GM12872 (cell line): ENCODE data around the gene FAM76B.

Experiments used
- TF ChIP-seq, protein P1 (sequence below): IDR thresholded peaks from 3 replicates; pipeline ENCODE4 v1.5.1; 2011; ENCODE audit warnings: low read depth, mild to moderate bottlenecking, low read length, moderate library complexity; ENCODE audit not compliant: insufficient read depth

FAM76B gene

DNA sequence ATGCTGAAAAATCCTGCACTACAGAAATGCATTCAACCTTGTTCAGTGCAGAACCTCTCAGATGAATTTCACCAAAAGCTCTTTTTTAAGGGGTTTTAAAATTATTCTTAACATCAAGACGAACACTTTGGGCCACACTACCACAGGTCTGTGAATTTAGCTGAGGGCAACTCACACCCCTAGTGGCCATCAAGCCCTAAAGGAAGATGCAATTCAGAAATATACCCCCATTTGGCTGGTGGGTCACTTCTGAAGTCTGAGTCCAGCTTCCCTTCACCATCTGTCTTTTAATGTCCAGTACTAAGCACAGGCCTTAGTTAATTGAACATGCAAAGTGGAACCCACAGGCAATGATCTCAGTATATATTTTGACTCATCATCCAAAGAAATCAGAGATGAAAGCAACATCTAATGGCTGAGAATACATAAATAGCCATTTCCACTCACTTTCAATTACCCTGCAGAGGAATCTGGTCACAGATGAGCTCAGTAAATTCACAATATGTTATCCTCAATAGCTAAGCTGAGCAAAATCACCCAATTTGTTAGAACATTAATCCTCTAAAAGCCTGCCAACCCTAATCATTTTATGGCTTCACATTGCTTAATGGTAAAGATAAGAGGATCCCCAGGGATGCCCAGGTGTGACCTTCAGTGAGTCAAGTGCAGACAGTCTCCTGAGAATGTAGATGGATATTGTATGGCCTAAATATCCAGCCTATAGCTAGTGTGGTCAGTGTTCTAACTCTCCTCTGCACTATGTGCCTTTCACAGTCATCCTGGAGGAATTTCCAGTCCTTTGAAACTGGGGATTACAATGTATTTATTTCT, 50.3 kb downstream of the FAM76B start:
- TF ChIP-seq, protein P1, sequence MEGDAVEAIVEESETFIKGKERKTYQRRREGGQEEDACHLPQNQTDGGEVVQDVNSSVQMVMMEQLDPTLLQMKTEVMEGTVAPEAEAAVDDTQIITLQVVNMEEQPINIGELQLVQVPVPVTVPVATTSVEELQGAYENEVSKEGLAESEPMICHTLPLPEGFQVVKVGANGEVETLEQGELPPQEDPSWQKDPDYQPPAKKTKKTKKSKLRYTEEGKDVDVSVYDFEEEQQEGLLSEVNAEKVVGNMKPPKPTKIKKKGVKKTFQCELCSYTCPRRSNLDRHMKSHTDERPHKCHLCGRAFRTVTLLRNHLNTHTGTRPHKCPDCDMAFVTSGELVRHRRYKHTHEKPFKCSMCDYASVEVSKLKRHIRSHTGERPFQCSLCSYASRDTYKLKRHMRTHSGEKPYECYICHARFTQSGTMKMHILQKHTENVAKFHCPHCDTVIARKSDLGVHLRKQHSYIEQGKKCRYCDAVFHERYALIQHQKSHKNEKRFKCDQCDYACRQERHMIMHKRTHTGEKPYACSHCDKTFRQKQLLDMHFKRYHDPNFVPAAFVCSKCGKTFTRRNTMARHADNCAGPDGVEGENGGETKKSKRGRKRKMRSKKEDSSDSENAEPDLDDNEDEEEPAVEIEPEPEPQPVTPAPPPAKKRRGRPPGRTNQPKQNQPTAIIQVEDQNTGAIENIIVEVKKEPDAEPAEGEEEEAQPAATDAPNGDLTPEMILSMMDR = peak; percentile 51

DNA sequence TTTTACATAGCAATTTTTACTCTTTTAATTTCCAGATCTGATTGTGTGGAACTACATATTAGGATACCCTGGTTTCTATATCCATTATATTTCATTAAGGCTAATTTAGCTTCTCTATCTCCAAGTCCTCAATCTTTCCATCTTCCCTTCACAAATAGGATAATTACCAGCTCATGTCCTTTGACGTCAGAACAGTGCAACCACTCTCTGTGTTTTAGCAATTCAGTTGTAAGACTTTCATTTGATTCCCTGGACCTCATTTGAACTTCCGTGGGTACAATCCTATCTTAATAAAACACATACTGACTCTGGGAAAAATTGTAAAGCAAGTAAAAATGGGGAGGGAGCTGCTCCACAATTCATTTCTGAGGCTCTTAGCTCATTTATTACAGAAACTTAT, 52.8 kb downstream of the FAM76B start:
- TF ChIP-seq, protein P1 = no peak

DNA sequence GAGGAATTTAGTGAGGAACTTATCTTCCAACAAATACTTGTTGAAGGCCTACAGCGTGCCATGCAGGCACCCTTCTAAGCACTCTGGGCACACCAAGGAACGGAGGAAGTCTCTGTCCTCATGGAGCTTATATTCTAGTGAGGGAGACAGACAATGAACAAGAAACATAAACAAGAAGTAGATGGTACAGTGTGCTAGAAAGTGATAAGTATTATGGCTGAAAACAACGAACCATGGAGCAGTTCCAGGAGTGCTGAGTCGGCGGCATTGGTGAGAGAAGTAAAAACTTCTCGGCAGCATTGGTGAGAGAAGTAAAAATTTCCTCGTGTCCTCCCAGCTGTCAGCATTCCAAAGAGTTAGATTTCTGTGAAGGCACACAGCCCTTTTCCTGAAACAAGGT, 53.2 kb downstream of the FAM76B start:
- TF ChIP-seq, protein P1 = no peak

DNA sequence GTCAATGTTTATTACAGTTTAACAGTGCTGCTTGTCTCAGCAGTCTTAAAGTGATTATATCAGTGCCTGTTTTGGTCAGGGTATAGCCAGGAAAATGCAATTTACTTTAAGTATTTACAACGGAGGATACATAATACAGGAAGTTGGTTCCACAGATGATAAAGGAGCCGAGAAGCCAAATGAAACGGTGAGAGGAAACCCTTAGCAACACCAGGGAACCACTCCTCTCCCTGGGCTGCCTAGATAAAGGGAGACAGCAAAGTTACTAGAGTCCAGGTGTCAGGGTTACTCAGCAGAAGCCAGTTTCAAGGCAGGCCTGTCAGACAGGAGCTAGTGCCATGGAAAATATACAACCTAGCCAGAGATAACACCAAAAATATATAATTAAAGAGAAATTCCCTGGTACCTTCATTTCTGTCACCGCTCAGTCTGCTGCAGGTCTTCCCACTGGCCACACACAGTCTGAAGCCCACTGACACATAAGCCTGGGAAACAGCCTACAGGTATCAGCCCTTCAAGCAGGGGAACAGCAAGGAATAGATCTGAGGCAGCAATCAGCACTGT, 55.5 kb downstream of the FAM76B start:
- TF ChIP-seq, protein P1 = no peak

DNA sequence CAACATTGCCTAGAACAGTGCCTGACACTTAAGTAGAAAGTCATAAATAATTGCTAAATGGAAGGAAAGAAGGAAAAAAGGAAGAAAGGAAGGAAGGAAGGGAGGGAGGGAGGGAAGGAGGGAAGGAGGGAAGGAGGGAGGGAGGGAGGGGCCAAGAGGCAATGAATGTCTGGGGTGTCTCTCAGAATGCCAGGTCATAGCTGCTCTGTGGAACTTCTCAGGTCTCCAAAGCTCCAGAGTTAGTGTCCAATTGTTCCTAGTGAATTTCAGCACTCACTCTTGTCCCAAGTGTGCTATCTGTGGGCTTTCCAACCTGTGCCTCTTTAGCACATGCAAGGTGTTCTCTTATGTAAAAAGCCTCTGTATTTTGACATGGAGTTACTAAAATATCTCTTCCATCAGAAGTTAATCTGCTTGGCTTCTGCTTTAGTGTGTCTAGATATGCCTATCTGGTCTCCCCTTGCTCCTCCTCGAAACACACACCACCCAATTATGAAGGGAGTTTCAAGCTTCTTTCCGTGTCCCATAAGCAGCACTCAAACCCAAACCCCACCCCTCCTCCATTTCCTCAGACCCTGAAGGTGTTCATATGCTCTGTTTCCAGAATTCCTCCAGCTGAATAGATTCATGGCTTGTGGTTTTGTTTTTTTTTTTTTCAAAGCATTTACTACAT, 56.5 kb downstream of the FAM76B start:
- TF ChIP-seq, protein P1 = no peak

DNA sequence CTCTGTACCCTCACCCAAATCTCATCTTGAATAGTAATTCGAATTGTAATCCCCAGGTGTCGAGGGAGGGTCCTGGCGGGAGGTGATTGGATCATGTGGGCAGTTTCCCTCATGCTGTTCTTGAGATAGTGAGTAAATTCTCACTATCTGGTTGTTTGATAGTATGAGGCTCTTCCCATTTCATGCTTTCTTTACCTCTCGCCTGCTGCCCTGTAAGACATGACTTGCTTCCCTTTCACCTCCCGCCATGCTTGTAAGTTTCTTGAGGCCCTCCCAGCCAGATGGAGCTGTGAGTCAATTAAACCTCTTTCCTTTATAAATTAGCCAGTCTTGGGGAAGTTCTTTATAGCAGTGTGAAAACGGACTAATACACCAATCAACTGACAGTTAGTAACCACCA, 60.1 kb downstream of the FAM76B start:
- TF ChIP-seq, protein P1 = no peak

DNA sequence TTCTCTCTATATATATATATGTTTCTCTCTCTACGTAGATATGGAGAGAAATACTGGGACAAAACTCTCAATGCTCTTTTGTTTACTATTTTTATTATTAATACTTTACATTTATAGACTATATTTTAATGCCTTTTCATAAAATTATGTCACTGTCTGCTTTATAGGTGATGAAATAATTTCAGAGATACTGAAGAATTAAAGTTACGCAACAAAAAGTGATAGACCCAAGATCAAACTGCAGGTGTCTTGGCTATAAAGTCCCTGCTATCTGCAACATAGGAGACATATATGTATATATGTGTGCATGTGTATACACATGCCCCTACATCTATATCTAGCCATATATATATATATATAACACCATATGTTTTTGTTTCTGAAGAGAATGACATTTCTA, 60.8 kb downstream of the FAM76B start:
- TF ChIP-seq, protein P1 = no peak
